Measurements from ENCODE around the gene BGLAP.

BGLAP gene

GRCh38 chr1:156198831-156199349, 43.1 kb upstream of the BGLAP start:
- ChIA-PET CTCF (interaction anchor here (0.9 to 2.1 kb wide), 3 partner anchors 9 to 108 kb away, joined by 3 to 5 read pairs (median 3); partner anchors contain the start of gene PMF1), POLR2A (interaction anchor here (2.9 kb wide), 1 partner anchor 14 kb away, joined by 8 read pairs; the partner anchor contains the start of gene PMF1)
- no peak for DNase-seq (ENCODE audit: low read depth, low spot score)
- H3K4me3 ChIP-seq (ENCODE audit: low read depth, low read length), result no peak overlapping the region
- TF ChIP-seq CTCF (IDR thresholded peaks at IDR 0.05; ENCODE audit: insufficient read depth, low read length, missing control alignments), result no peak

GRCh38 chr1:156200044-156200443, 41.9 kb upstream of the BGLAP start:
- ChIA-PET CTCF (interaction anchor here (0.8 to 2.2 kb wide), 3 partner anchors 25 to 110 kb away, joined by 3 to 7 read pairs (median 5); no protein-coding TSS in a partner anchor), POLR2A (no interaction called here)
- DNase-seq (ENCODE audit: low read depth, low spot score), result no peak
- TF ChIP-seq CTCF (IDR thresholded peaks at IDR 0.05; ENCODE audit: insufficient read depth, low read length, missing control alignments), result no peak
- H3K4me3 ChIP-seq (ENCODE audit: low read depth, low read length), result no peak overlapping the region

- ChIA-PET POLR2A (no interaction called here), CTCF (interaction anchor here (1.0 to 2.2 kb wide), 5 partner anchors 9 to 22 kb away, joined by 3 to 9 read pairs (median 6); partner anchors contain the start of genes PMF1 and SLC25A44)
- DNase-seq (ENCODE audit: low read depth, low spot score), result no peak
- no peak for TF ChIP-seq CTCF (IDR thresholded peaks at IDR 0.05; ENCODE audit: insufficient read depth, low read length, missing control alignments)
- no peak overlapping the region for H3K4me3 ChIP-seq (ENCODE audit: low read depth, low read length)
Observed at GRCh38 chr1:156203331-156203730, 38.7 kb upstream of the BGLAP start.

- ChIA-PET CTCF (interaction anchor here (1.1 to 1.6 kb wide), 2 partner anchors 9 to 19 kb away, joined by 3 to 4 read pairs; no protein-coding TSS in a partner anchor), POLR2A (no interaction called here)
- TF ChIP-seq CTCF (IDR thresholded peaks at IDR 0.05; ENCODE audit: insufficient read depth, low read length, missing control alignments), result no peak
- DNase-seq (ENCODE audit: low read depth, low spot score), result no peak
- H3K4me3 ChIP-seq (ENCODE audit: low read depth, low read length), result no peak overlapping the region
Observed at GRCh38 chr1:156204686-156205085, 37.3 kb upstream of the BGLAP start.

GRCh38 chr1:156211243-156211642, 30.7 kb upstream of the BGLAP start:
- TF ChIP-seq CTCF (IDR thresholded peaks at IDR 0.05; ENCODE audit: insufficient read depth, low read length, missing control alignments), result no peak
- ChIA-PET CTCF (interaction anchor here (1.0 to 3.3 kb wide), 4 partner anchors 10 to 55 kb away, joined by 3 to 16 read pairs (median 8); partner anchors contain the start of gene SLC25A44), POLR2A (interaction anchor here (0.7 kb wide), 1 partner anchor 95 kb away, joined by 3 read pairs; no protein-coding TSS in a partner anchor)
- no peak for DNase-seq (ENCODE audit: low read depth, low spot score)
- no peak overlapping the region for H3K4me3 ChIP-seq (ENCODE audit: low read depth, low read length)

GRCh38 chr1:156212130-156212529, 29.9 kb upstream of the BGLAP start:
- DNase-seq (ENCODE audit: low read depth, low spot score), result no peak
- TF ChIP-seq CTCF (IDR thresholded peaks at IDR 0.05; ENCODE audit: insufficient read depth, low read length, missing control alignments), result no peak
- H3K4me3 ChIP-seq (ENCODE audit: low read depth, low read length), result no peak overlapping the region
- POLR2A ChIA-PET, result interaction anchor here (1.0 to 1.6 kb wide), 5 partner anchors 10 to 66 kb away, joined by 4 to 8 read pairs (median 5); no protein-coding TSS in a partner anchor
- CTCF ChIA-PET, result interaction anchor here (1.0 to 3.9 kb wide), 5 partner anchors 12 to 56 kb away, joined by 3 to 43 read pairs (median 12); partner anchors contain the start of gene SLC25A44
